ENCODE data around the gene MTCL3.

Gene MTCL3

DNA sequence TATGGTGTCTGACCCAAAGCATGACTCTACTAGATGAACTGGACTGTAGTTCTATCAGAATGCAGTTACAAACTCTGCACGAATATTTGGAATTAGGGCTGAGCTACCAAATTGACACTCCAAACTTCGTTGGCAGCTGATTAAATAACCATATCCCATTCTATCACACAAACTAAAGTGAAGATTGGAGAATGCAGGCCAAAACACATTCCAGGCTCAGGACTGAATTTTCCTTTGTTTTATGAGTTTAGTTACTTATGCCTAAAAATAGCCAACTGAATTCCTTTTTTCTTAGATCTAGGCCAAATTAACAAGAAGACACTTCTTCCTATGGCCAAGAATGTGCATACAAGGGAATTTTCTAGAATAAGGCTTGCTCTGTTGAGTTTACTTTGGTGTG lies 50.2 kb downstream of the MTCL3 start:
- peaks cover 1% of the 10 kb centered on the region for H3K4me1 Mint-ChIP-seq
- no peaks in the 10 kb centered on the region for H3K36me3 Mint-ChIP-seq (ENCODE audit: low read depth)
- Histone ChIP-seq H3K4me3 (ENCODE audit: low read length) (no peak overlapping the region), H3K36me3 (ENCODE audit: control insufficient read depth, insufficient read depth, low read length) (no peaks in the 10 kb centered on the region), H3K9me3 (ENCODE audit: control insufficient read depth, low read length) (no peaks in the 10 kb centered on the region), H3K4me1 (ENCODE audit: control insufficient read depth, insufficient read depth, low read length) (no peaks in the 10 kb centered on the region), H3K27me3 (ENCODE audit: control insufficient read depth, insufficient read depth, low read length, poor library complexity, severe bottlenecking) (no peaks in the 10 kb centered on the region), H3K9ac (ENCODE audit: extremely low read depth, low read length, poor library complexity, severe bottlenecking) (no peak overlapping the region), H3K27ac (ENCODE audit: low read depth, low read length) (no peak overlapping the region)
- no peak for DNase-seq
- TF ChIP-seq, protein P1, sequence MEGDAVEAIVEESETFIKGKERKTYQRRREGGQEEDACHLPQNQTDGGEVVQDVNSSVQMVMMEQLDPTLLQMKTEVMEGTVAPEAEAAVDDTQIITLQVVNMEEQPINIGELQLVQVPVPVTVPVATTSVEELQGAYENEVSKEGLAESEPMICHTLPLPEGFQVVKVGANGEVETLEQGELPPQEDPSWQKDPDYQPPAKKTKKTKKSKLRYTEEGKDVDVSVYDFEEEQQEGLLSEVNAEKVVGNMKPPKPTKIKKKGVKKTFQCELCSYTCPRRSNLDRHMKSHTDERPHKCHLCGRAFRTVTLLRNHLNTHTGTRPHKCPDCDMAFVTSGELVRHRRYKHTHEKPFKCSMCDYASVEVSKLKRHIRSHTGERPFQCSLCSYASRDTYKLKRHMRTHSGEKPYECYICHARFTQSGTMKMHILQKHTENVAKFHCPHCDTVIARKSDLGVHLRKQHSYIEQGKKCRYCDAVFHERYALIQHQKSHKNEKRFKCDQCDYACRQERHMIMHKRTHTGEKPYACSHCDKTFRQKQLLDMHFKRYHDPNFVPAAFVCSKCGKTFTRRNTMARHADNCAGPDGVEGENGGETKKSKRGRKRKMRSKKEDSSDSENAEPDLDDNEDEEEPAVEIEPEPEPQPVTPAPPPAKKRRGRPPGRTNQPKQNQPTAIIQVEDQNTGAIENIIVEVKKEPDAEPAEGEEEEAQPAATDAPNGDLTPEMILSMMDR (conservative IDR thresholded peaks at IDR 0.05), result no peak
- no peaks in the 10 kb centered on the region for H3K9me3 Mint-ChIP-seq
- WGBS, 2 experiments (ENCODE audit: insufficient coverage in 1 of 2, insufficient read length in 1 of 2), result 95 to 100% methylated on average over 1 to 2 of the region's 2 CpGs
- H3K4me3 Mint-ChIP-seq, result no peak overlapping the region
- no peak overlapping the region for H3K27ac Mint-ChIP-seq
- H3K27me3 Mint-ChIP-seq (ENCODE audit: insufficient read depth), result no peaks in the 10 kb centered on the region

DNA sequence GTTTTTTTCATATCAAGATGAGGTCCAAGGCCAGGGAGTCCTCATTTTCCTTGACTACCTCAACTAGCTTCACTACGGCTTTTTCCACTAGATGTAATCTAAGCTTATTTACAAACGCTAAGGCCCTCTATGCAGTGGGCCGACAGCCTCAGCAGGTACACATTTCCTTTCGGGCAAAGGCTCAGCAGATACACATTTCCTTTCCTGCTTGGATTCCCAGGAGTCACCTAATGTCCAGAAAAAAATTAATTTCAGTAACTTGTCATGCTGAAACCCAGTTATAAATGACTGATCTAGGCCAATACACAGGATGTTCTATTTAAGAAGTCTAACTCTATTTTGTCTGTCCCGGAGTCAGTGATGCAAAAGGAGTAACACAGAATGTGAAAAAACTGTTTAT lies 52.7 kb downstream of the MTCL3 start:
- no peaks in the 10 kb centered on the region for H3K4me1 ChIP-seq (ENCODE audit: control insufficient read depth, insufficient read depth, low read length)
- Mint-ChIP-seq H3K4me3 (no peak overlapping the region), H3K36me3 (ENCODE audit: low read depth) (no peaks in the 10 kb centered on the region), H3K27ac (no peak overlapping the region), H3K4me1 (no peaks in the 10 kb centered on the region), H3K27me3 (ENCODE audit: insufficient read depth) (peaks cover 12% of the 10 kb centered on the region), H3K9me3 (no peaks in the 10 kb centered on the region)
- TF ChIP-seq, protein P1 (conservative IDR thresholded peaks at IDR 0.05), result no peak
- H3K27me3 ChIP-seq (ENCODE audit: control insufficient read depth, insufficient read depth, low read length, poor library complexity, severe bottlenecking), result no peaks in the 10 kb centered on the region
- no peaks in the 10 kb centered on the region for H3K36me3 ChIP-seq (ENCODE audit: control insufficient read depth, insufficient read depth, low read length)
- DNase-seq, result no peak
- no peak overlapping the region for H3K9ac ChIP-seq (ENCODE audit: extremely low read depth, low read length, poor library complexity, severe bottlenecking)
- no peak overlapping the region for H3K27ac ChIP-seq (ENCODE audit: low read depth, low read length)
- no peak overlapping the region for H3K4me3 ChIP-seq (ENCODE audit: low read length)
- H3K9me3 ChIP-seq (ENCODE audit: control insufficient read depth, low read length), result no peaks in the 10 kb centered on the region
- 87 to 97% methylated on average over 5 of the region's 5 CpGs for WGBS, 2 experiments (ENCODE audit: insufficient coverage in 1 of 2, insufficient read length in 1 of 2)

DNA sequence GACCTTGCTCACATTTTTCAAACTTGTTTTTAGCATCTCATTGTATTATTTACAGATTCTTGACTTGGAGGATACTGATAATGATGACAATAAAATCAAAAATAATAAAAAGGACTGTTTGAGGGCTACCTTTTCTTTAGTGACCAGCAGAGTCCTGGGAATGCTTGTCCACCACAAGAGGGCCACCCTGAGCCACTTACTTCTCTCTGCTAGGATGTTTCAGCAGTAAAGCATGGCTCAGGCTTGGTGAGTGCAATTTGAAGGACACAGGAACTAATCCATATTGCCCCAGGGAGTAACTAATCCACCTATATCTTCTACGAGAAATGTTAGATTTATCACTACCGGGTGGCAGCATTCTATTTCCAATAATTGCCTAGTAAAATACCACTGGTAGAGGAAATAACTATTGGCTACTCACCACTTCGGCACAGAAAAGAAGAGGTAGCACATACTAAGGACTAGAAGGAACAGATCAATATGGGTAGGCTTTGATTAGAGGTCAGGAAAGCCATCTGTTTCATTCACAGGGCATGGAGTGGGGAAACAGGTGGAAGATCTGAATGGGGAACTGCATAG lies 54.2 kb downstream of the MTCL3 start:
- Mint-ChIP-seq H3K4me3 (no peak overlapping the region), H3K36me3 (ENCODE audit: low read depth) (no peaks in the 10 kb centered on the region), H3K4me1 (peaks cover 6% of the 10 kb centered on the region), H3K27me3 (ENCODE audit: insufficient read depth) (peaks cover 18% of the 10 kb centered on the region), H3K9me3 (no peaks in the 10 kb centered on the region), H3K27ac (no peak overlapping the region)
- no peaks in the 10 kb centered on the region for H3K36me3 ChIP-seq (ENCODE audit: control insufficient read depth, insufficient read depth, low read length)
- no peak overlapping the region for H3K27ac ChIP-seq (ENCODE audit: low read depth, low read length)
- no peaks in the 10 kb centered on the region for H3K9me3 ChIP-seq (ENCODE audit: control insufficient read depth, low read length)
- H3K4me1 ChIP-seq (ENCODE audit: control insufficient read depth, insufficient read depth, low read length), result no peaks in the 10 kb centered on the region
- H3K27me3 ChIP-seq (ENCODE audit: control insufficient read depth, insufficient read depth, low read length, poor library complexity, severe bottlenecking), result no peaks in the 10 kb centered on the region
- no peak overlapping the region for H3K9ac ChIP-seq (ENCODE audit: extremely low read depth, low read length, poor library complexity, severe bottlenecking)
- no peak overlapping the region for H3K4me3 ChIP-seq (ENCODE audit: low read length)
- peak; percentile 90 for DNase-seq
- TF ChIP-seq, protein P1 (conservative IDR thresholded peaks at IDR 0.05), result peak; percentile 95
- 40 to 49% methylated on average over 3 of the region's 3 CpGs for WGBS, 2 experiments (ENCODE audit: insufficient coverage in 1 of 2, insufficient read length in 1 of 2)

All from endodermal cell (in vitro differentiated cells).